Mesothelial cell of epicardium (in vitro differentiated cells): ENCODE data around the gene NUP214. TPM values are rescaled to one million over a fixed set of nuclear protein-coding genes. Genes with fewer than 3 reads are reported as not detected.

ENCODE experiments used
- DNase-seq, 2 experiments: peaks; one replicate each; pipeline ENCODE4 v3.0.0; 2021; ENCODE audit warnings: low spot score in 2 of 2; ENCODE audit not compliant: unreplicated experiment in 2 of 2
- H3K27ac Mint-ChIP-seq: 2 replicates; pipeline ENCODE4 v1.8.0; 2021; ENCODE audit warnings: mixed read lengths
- H3K27me3 Mint-ChIP-seq: 2 replicates; pipeline ENCODE4 v1.8.0; 2021; ENCODE audit warnings: low read depth, mixed read lengths
- H3K36me3 Mint-ChIP-seq: 2 replicates; pipeline ENCODE4 v1.8.0; 2021; ENCODE audit warnings: mixed read lengths
- H3K4me1 Mint-ChIP-seq: 2 replicates; pipeline ENCODE4 v1.8.0; 2021; ENCODE audit warnings: mixed read lengths
- H3K4me3 Mint-ChIP-seq: 2 replicates; pipeline ENCODE4 v1.8.0; 2021; ENCODE audit warnings: mild to moderate bottlenecking, moderate library complexity, mixed read lengths
- H3K9me3 Mint-ChIP-seq: 2 replicates; pipeline ENCODE4 v1.8.0; 2021; ENCODE audit warnings: mixed read lengths
- CTCF ChIP-seq: fragments of 200-600 bp; sonication (generic); IDR thresholded peaks from one replicate; pipeline ENCODE4 v1.5.0; 2021; ENCODE audit warnings: antibody characterized with exemption; ENCODE audit not compliant: unreplicated experiment
- total RNA-seq: library from RNA; stranded (reverse); gene quantifications from 3 replicates; pipeline ENCODE4 v1.2.1, GENCODE V29; 2021

NUP214 gene
- total RNA-seq, 1 donor from 2014 or later: 69.4 TPM

DNA sequence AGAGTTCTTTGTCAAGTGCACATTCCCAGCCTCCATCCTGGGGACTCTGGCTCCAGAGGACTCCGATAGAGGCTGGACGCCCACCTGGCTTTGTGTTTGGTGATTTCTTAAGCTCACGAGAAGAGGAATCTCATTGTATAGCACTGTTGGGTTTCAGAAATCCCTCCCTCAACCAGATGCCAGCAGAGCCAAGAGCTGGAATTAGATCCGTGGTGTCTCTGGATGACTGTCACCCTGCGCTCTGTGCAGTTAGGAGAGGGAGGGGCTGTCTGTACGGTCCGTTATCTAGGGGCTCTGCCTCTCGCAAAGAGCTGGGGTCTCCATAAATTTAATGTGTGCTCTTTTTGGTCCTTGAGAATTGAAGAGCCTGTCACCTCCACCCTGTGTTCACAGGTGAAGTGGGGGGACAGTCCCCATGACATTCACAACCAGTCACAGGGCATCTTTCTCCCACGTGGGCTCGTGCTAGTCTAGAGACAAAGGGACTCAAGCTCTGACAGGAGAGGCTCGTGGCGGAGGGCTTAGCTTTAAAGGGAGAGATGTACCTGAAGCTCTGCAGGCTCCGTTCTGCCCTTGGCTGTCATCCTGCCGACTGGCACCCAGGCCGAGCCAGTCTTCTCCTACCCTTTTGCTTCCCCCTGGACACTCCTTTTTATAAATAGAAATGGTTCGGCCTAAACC lies 109.6 kb downstream of the NUP214 start:
- H3K4me3 Mint-ChIP-seq: no peak overlapping the region
- no peak overlapping the region for H3K27ac Mint-ChIP-seq
- peaks cover 29% of the 10 kb centered on the region for H3K36me3 Mint-ChIP-seq
- DNase-seq: no peak
- H3K4me1 Mint-ChIP-seq: peaks cover 16% of the 10 kb centered on the region
- no peak for TF ChIP-seq CTCF
- H3K9me3 Mint-ChIP-seq: no peaks in the 10 kb centered on the region
- H3K27me3 Mint-ChIP-seq: no peaks in the 10 kb centered on the region

- H3K4me3 Mint-ChIP-seq: no peak overlapping the region
- H3K9me3 Mint-ChIP-seq: no peaks in the 10 kb centered on the region
- H3K4me1 Mint-ChIP-seq: peaks cover 20% of the 10 kb centered on the region
- no peak overlapping the region for H3K27ac Mint-ChIP-seq
- no peak for TF ChIP-seq CTCF
- H3K36me3 Mint-ChIP-seq: peaks cover 24% of the 10 kb centered on the region
- H3K27me3 Mint-ChIP-seq: no peaks in the 10 kb centered on the region
- no peak for DNase-seq
Observed at GRCh38 chr9:131235480-131235851, 110.1 kb downstream of the NUP214 start.

- H3K9me3 Mint-ChIP-seq: no peaks in the 10 kb centered on the region
- DNase-seq: no peak
- no peaks in the 10 kb centered on the region for H3K27me3 Mint-ChIP-seq
- TF ChIP-seq CTCF: no peak
- peaks cover 20% of the 10 kb centered on the region for H3K4me1 Mint-ChIP-seq
- H3K27ac Mint-ChIP-seq: no peak overlapping the region
- H3K36me3 Mint-ChIP-seq: peaks cover 21% of the 10 kb centered on the region
- H3K4me3 Mint-ChIP-seq: no peak overlapping the region
Observed at GRCh38 chr9:131236161-131236560, 110.8 kb downstream of the NUP214 start.

- Mint-ChIP-seq H3K4me1 (peaks cover 20% of the 10 kb centered on the region), H3K27ac (no peak overlapping the region), H3K9me3 (no peaks in the 10 kb centered on the region), H3K27me3 (no peaks in the 10 kb centered on the region), H3K4me3 (no peak overlapping the region), H3K36me3 (peaks cover 19% of the 10 kb centered on the region)
- DNase-seq: no peak
- TF ChIP-seq CTCF: no peak
Observed at GRCh38 chr9:131236761-131237160, 111.4 kb downstream of the NUP214 start.

DNA sequence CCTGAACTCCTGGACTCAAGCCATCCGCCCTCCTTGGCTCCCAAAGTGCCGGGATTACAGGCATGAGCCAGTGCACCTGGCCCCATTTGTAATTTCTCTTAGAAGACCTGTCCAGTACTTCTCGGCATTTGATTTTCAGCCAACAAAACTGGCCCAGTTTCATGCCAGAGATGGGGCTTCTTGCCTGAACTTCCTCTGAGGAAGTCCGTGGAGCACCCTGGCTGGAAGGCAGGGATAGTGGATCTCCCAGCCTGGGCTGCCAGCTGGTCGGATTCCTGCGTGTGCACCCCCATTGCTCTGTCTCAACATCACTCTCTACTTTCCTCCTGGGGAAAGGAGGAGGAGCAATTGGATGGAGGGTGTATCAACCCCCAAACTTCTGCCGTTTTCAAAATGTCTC lies 111.9 kb downstream of the NUP214 start:
- Mint-ChIP-seq H3K4me3 (no peak overlapping the region), H3K9me3 (no peaks in the 10 kb centered on the region), H3K36me3 (peaks cover 18% of the 10 kb centered on the region), H3K27me3 (no peaks in the 10 kb centered on the region), H3K4me1 (peaks cover 20% of the 10 kb centered on the region), H3K27ac (no peak overlapping the region)
- no peak for TF ChIP-seq CTCF
- DNase-seq: no peak
